Astrocyte of the cerebellum (primary cell): ENCODE data around the gene URM1.
A peak's percentile ranks its signal among the peaks of the same experiment; 100 is the strongest.

Source experiments
- DNase-seq: peaks from one replicate; pipeline ENCODE4 v3.0.0-alpha.2; 2011; ENCODE audit warnings: low read depth
- H3K4me3 ChIP-seq: 2 replicates; pipeline ENCODE4 v1.5.1; 2011; ENCODE audit warnings: mild to moderate bottlenecking, low read depth, low read length, moderate library complexity
- CTCF ChIP-seq: IDR thresholded peaks from 2 replicates; pipeline ENCODE4 v1.5.1; 2012; ENCODE audit warnings: low read length, low read depth, moderate library complexity, mild to moderate bottlenecking; ENCODE audit errors: missing control alignments
- in situ Hi-C: cut with HindIII; loops from 2 replicates; pipeline ENCODE4 v1.10.0; 2017; ENCODE audit warnings: low sequenced_read_pairs

Gene URM1

GRCh38 chr9:128372188-128372641 lies 1.0 kb downstream of the URM1 start:
- peak overlapping the region; percentile 90 for H3K4me3 ChIP-seq
- no peak for DNase-seq
- TF ChIP-seq CTCF = no peak
- in situ Hi-C loops = no loop called here

GRCh38 chr9:128372784-128373183 lies 1.6 kb downstream of the URM1 start:
- in situ Hi-C loops = no loop called here
- DNase-seq = no peak
- no peak overlapping the region for H3K4me3 ChIP-seq

GRCh38 chr9:128374221-128374675 lies 3.1 kb downstream of the URM1 start:
- DNase-seq = no peak
- in situ Hi-C loops = no loop called here
- TF ChIP-seq CTCF = no peak
- H3K4me3 ChIP-seq = no peak overlapping the region

More at GRCh38 chr9:128372784-128373183, 1.6 kb downstream of the URM1 start:
- no peak for TF ChIP-seq CTCF

- no peak for TF ChIP-seq CTCF
- DNase-seq = no peak
Observed at GRCh38 chr9:128375865-128376264, 4.7 kb downstream of the URM1 start.

GRCh38 chr9:128382261-128382660 lies 11.1 kb downstream of the URM1 start:
- no peak overlapping the region for H3K4me3 ChIP-seq
- no peak for DNase-seq
- in situ Hi-C loops = no loop called here
- TF ChIP-seq CTCF = no peak

More at GRCh38 chr9:128375865-128376264, 4.7 kb downstream of the URM1 start:
- in situ Hi-C loops = no loop called here
- no peak overlapping the region for H3K4me3 ChIP-seq

GRCh38 chr9:128383007-128383753 lies 12.0 kb downstream of the URM1 start:
- H3K4me3 ChIP-seq = no peak overlapping the region
- TF ChIP-seq CTCF = no peak
- in situ Hi-C loops = no loop called here

More at GRCh38 chr9:128383007-128383753, 12.0 kb downstream of the URM1 start:
- DNase-seq = no peak
